MM.1S (cell line): ENCODE measurements around the gene ECT2L.
"Not testable (repeated sequence)": the region's sequence is repeated elsewhere in the genome, so short reads cannot be mapped to it uniquely, and the experiment has no call there.

Experiments
- DNase-seq: peaks from one replicate; pipeline ENCODE4 v3.0.0-alpha.2; 2015
- H2AFZ ChIP-seq: fragments of 300-600 bp; sonication (generic); 2 replicates; pipeline ENCODE4 v1.6.0; 2016; ENCODE audit warnings: antibody characterized with exemption, low read length
- H3F3A ChIP-seq: fragments of 300-600 bp; sonication (generic); 2 replicates; pipeline ENCODE4 v1.6.1; 2016; ENCODE audit warnings: mild to moderate bottlenecking, antibody characterized with exemption, low read length, moderate library complexity, mixed read lengths; ENCODE audit not compliant: insufficient read depth
- H3K27ac ChIP-seq: fragments of 300-600 bp; sonication (generic); 2 replicates; pipeline ENCODE4 v1.5.1; 2016; ENCODE audit warnings: mild to moderate bottlenecking, low read length
- H3K27me3 ChIP-seq: fragments of 300-600 bp; sonication (generic); replicated peaks from 2 replicates; pipeline ENCODE4 v1.6.0; 2016; ENCODE audit warnings: low read length; ENCODE audit not compliant: insufficient read depth
- H3K36me3 ChIP-seq: fragments of 300-600 bp; sonication (generic); replicated peaks from 2 replicates; pipeline ENCODE4 v1.6.1; 2016; ENCODE audit warnings: mild to moderate bottlenecking, low read length, mixed read lengths; ENCODE audit not compliant: insufficient read depth
- H3K4me1 ChIP-seq: fragments of 300-600 bp; sonication (generic); 2 replicates; pipeline ENCODE4 v1.6.1; 2016; ENCODE audit warnings: low read length, mixed read lengths
- H3K4me2 ChIP-seq: fragments of 300-600 bp; sonication (generic); 2 replicates; pipeline ENCODE4 v1.6.0; 2016; ENCODE audit warnings: low read depth, low read length
- H3K4me3 ChIP-seq: fragments of 300-600 bp; sonication (generic); 2 replicates; pipeline ENCODE4 v1.5.1; 2016; ENCODE audit warnings: low read length, mixed read lengths
- H3K79me2 ChIP-seq: fragments of 300-600 bp; sonication (generic); 2 replicates; pipeline ENCODE4 v1.6.1; 2016; ENCODE audit warnings: mixed run types, low read length, mixed read lengths
- H3K9ac ChIP-seq: fragments of 300-600 bp; sonication (generic); 2 replicates; pipeline ENCODE4 v1.6.1; 2016; ENCODE audit warnings: low read length, mixed read lengths
- H3K9me2 ChIP-seq: fragments of 300-600 bp; sonication (generic); replicated peaks from 2 replicates; pipeline ENCODE4 v1.6.1; 2016; ENCODE audit warnings: mild to moderate bottlenecking, low read length, mixed read lengths; ENCODE audit not compliant: insufficient read depth
- H3K9me3 ChIP-seq: fragments of 300-600 bp; sonication (generic); replicated peaks from 2 replicates; pipeline ENCODE4 v1.6.1; 2016; ENCODE audit warnings: mild to moderate bottlenecking, low read length, mixed read lengths; ENCODE audit not compliant: insufficient read depth
- H4K20me1 ChIP-seq: fragments of 300-600 bp; sonication (generic); 2 replicates; pipeline ENCODE4 v1.6.1; 2016; ENCODE audit warnings: mild to moderate bottlenecking, low read length, moderate library complexity, mixed read lengths; ENCODE audit not compliant: insufficient read depth
- EZH2 ChIP-seq: fragments of 300-600 bp; sonication (generic); optimal IDR thresholded peaks from 2 replicates; pipeline ENCODE3; 2017; ENCODE audit warnings: low read depth, mild to moderate bottlenecking, antibody characterized with exemption, low read length, mixed read lengths
- EZH2phosphoT487 ChIP-seq: fragments of 300-600 bp; sonication (generic); IDR thresholded peaks from 2 replicates; pipeline ENCODE4 v1.6.1; 2018; ENCODE audit warnings: antibody characterized with exemption, low read length
- TF ChIP-seq, protein P1 (sequence below): fragments of 300-600 bp; sonication (generic); IDR thresholded peaks from 2 replicates; pipeline ENCODE4 v1.5.1; 2016; ENCODE audit warnings: antibody characterized with exemption, low read length, mixed read lengths

ECT2L gene

GRCh38 chr6:138931660-138932059, 135.8 kb downstream of the ECT2L start:
- Histone ChIP-seq H3K27me3 (no peaks in the 10 kb centered on the region), H3K9me3 (no peaks in the 10 kb centered on the region), H3K36me3 (no peaks in the 10 kb centered on the region), H3K4me2 (no peak overlapping the region), H3F3A (no peaks in the 10 kb centered on the region), H3K9me2 (no peaks in the 10 kb centered on the region), H3K4me3 (no peak overlapping the region), H3K79me2 (no peaks in the 10 kb centered on the region), H4K20me1 (no peaks in the 10 kb centered on the region), H3K4me1 (0 out of 2 replicates have a peak, but pooled peaks cover 5% of the 10 kb centered on the region), H2AFZ (no peak overlapping the region), H3K9ac (no peak overlapping the region), H3K27ac (no peak overlapping the region)
- DNase-seq: no peak
- TF ChIP-seq, protein P1, sequence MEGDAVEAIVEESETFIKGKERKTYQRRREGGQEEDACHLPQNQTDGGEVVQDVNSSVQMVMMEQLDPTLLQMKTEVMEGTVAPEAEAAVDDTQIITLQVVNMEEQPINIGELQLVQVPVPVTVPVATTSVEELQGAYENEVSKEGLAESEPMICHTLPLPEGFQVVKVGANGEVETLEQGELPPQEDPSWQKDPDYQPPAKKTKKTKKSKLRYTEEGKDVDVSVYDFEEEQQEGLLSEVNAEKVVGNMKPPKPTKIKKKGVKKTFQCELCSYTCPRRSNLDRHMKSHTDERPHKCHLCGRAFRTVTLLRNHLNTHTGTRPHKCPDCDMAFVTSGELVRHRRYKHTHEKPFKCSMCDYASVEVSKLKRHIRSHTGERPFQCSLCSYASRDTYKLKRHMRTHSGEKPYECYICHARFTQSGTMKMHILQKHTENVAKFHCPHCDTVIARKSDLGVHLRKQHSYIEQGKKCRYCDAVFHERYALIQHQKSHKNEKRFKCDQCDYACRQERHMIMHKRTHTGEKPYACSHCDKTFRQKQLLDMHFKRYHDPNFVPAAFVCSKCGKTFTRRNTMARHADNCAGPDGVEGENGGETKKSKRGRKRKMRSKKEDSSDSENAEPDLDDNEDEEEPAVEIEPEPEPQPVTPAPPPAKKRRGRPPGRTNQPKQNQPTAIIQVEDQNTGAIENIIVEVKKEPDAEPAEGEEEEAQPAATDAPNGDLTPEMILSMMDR: no peak
- TF ChIP-seq EZH2: no peak
- no peak for TF ChIP-seq EZH2phosphoT487

DNA sequence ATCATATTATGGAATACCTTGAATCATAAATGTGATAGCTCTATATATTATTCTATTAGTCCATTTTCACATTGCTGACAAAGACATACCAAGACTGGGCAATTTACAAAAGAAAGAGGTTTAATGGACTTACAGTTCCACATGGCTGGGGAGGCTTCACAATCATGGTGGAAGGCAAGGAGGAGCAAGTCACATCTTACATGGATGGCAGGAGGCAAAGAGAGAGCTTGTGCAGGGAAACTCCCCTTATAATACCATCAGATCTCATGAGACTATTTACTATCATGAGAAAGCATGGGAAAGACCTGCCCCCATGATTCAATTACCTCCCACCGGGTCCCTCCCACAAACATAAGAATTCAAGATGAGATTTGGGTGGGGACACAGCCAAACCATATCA, 141.0 kb downstream of the ECT2L start:
- not testable (repeated sequence) for H3K27me3 ChIP-seq, H4K20me1 ChIP-seq, DNase-seq, H3K4me3 ChIP-seq, H3K27ac ChIP-seq, H3K79me2 ChIP-seq, H3F3A ChIP-seq, H3K9me2 ChIP-seq, H3K4me1 ChIP-seq, H3K36me3 ChIP-seq, H3K9me3 ChIP-seq, H2AFZ ChIP-seq, H3K4me2 ChIP-seq, H3K9ac ChIP-seq

GRCh38 chr6:138943089-138943625, 147.3 kb downstream of the ECT2L start:
- no peaks in the 10 kb centered on the region for H3K9me2 ChIP-seq
- no peaks in the 10 kb centered on the region for H3K9me3 ChIP-seq
- H3F3A ChIP-seq: no peaks in the 10 kb centered on the region
- H3K27me3 ChIP-seq: no peaks in the 10 kb centered on the region
- no peak overlapping the region for H3K27ac ChIP-seq
- 0 out of 2 replicates have a peak, but pooled peaks cover 2% of the 10 kb centered on the region for H3K36me3 ChIP-seq
- H3K4me3 ChIP-seq: no peak overlapping the region
- no peak for DNase-seq
- no peak overlapping the region for H3K9ac ChIP-seq
- no peaks in the 10 kb centered on the region for H3K4me1 ChIP-seq
- H3K4me2 ChIP-seq: no peak overlapping the region
- H3K79me2 ChIP-seq: peaks cover 13% of the 10 kb centered on the region
- no peak overlapping the region for H2AFZ ChIP-seq
- no peaks in the 10 kb centered on the region for H4K20me1 ChIP-seq
- TF ChIP-seq EZH2phosphoT487: no peak
- TF ChIP-seq, protein P1: no peak
- no peak for TF ChIP-seq EZH2

DNA sequence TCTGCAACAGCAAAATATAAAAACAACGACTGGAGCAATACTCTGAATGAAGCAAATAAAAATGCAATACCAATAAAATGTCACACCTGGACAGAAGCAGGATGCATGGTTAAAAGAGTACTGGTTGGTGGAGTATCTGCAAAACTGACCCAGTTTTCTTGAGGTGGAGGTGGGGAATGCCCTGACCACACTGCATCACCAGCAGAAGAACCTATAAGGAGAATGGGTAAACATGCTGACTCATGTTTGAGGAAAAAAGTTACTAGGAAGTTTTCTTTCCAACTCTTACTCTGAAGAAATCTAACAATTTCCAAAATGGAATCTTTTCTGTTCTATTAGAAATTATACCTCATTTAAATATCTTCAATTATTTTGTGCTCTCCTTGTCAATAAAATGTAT, 148.5 kb downstream of the ECT2L start:
- no peak for DNase-seq
- Histone ChIP-seq H3K9me2 (no peaks in the 10 kb centered on the region), H3K36me3 (0 out of 2 replicates have a peak, but pooled peaks cover 2% of the 10 kb centered on the region), H3K27me3 (no peaks in the 10 kb centered on the region), H3K4me2 (no peak overlapping the region), H3K27ac (no peak overlapping the region), H3K4me1 (no peaks in the 10 kb centered on the region), H2AFZ (no peak overlapping the region), H3K9me3 (no peaks in the 10 kb centered on the region), H3K4me3 (no peak overlapping the region), H3K79me2 (peaks cover 25% of the 10 kb centered on the region), H4K20me1 (no peaks in the 10 kb centered on the region), H3F3A (no peaks in the 10 kb centered on the region), H3K9ac (no peak overlapping the region)
- TF ChIP-seq, protein P1: no peak
- TF ChIP-seq EZH2phosphoT487 (no peak), EZH2 (no peak)
